MM.1S (cell line): Measurements from ENCODE around the gene RASL10A.

Experiments
- DNase-seq: peaks from one replicate; pipeline ENCODE4 v3.0.0-alpha.2; 2015
- H2AFZ ChIP-seq: fragments of 300-600 bp; sonication (generic); 2 replicates; pipeline ENCODE4 v1.6.0; 2016; ENCODE audit warnings: antibody characterized with exemption, low read length
- H3F3A ChIP-seq: fragments of 300-600 bp; sonication (generic); 2 replicates; pipeline ENCODE4 v1.6.1; 2016; ENCODE audit warnings: mild to moderate bottlenecking, antibody characterized with exemption, low read length, moderate library complexity, mixed read lengths; ENCODE audit not compliant: insufficient read depth
- H3K27ac ChIP-seq: fragments of 300-600 bp; sonication (generic); 2 replicates; pipeline ENCODE4 v1.5.1; 2016; ENCODE audit warnings: mild to moderate bottlenecking, low read length
- H3K27me3 ChIP-seq: fragments of 300-600 bp; sonication (generic); replicated peaks from 2 replicates; pipeline ENCODE4 v1.6.0; 2016; ENCODE audit warnings: low read length; ENCODE audit not compliant: insufficient read depth
- H3K36me3 ChIP-seq: fragments of 300-600 bp; sonication (generic); replicated peaks from 2 replicates; pipeline ENCODE4 v1.6.1; 2016; ENCODE audit warnings: mild to moderate bottlenecking, low read length, mixed read lengths; ENCODE audit not compliant: insufficient read depth
- H3K4me1 ChIP-seq: fragments of 300-600 bp; sonication (generic); 2 replicates; pipeline ENCODE4 v1.6.1; 2016; ENCODE audit warnings: low read length, mixed read lengths
- H3K4me2 ChIP-seq: fragments of 300-600 bp; sonication (generic); 2 replicates; pipeline ENCODE4 v1.6.0; 2016; ENCODE audit warnings: low read depth, low read length
- H3K4me3 ChIP-seq: fragments of 300-600 bp; sonication (generic); 2 replicates; pipeline ENCODE4 v1.5.1; 2016; ENCODE audit warnings: low read length, mixed read lengths
- H3K79me2 ChIP-seq: fragments of 300-600 bp; sonication (generic); 2 replicates; pipeline ENCODE4 v1.6.1; 2016; ENCODE audit warnings: mixed run types, low read length, mixed read lengths
- H3K9ac ChIP-seq: fragments of 300-600 bp; sonication (generic); 2 replicates; pipeline ENCODE4 v1.6.1; 2016; ENCODE audit warnings: low read length, mixed read lengths
- H3K9me2 ChIP-seq: fragments of 300-600 bp; sonication (generic); replicated peaks from 2 replicates; pipeline ENCODE4 v1.6.1; 2016; ENCODE audit warnings: mild to moderate bottlenecking, low read length, mixed read lengths; ENCODE audit not compliant: insufficient read depth
- H3K9me3 ChIP-seq: fragments of 300-600 bp; sonication (generic); replicated peaks from 2 replicates; pipeline ENCODE4 v1.6.1; 2016; ENCODE audit warnings: mild to moderate bottlenecking, low read length, mixed read lengths; ENCODE audit not compliant: insufficient read depth
- H4K20me1 ChIP-seq: fragments of 300-600 bp; sonication (generic); 2 replicates; pipeline ENCODE4 v1.6.1; 2016; ENCODE audit warnings: mild to moderate bottlenecking, low read length, moderate library complexity, mixed read lengths; ENCODE audit not compliant: insufficient read depth
- CTCF ChIP-seq: fragments of 300-600 bp; sonication (generic); IDR thresholded peaks from 2 replicates; pipeline ENCODE4 v1.5.1; 2016; ENCODE audit warnings: antibody characterized with exemption, low read length, mixed read lengths
- EZH2 ChIP-seq: fragments of 300-600 bp; sonication (generic); optimal IDR thresholded peaks from 2 replicates; pipeline ENCODE3; 2017; ENCODE audit warnings: low read depth, mild to moderate bottlenecking, antibody characterized with exemption, low read length, mixed read lengths
- EZH2phosphoT487 ChIP-seq: fragments of 300-600 bp; sonication (generic); IDR thresholded peaks from 2 replicates; pipeline ENCODE4 v1.6.1; 2018; ENCODE audit warnings: antibody characterized with exemption, low read length

RASL10A gene

DNA sequence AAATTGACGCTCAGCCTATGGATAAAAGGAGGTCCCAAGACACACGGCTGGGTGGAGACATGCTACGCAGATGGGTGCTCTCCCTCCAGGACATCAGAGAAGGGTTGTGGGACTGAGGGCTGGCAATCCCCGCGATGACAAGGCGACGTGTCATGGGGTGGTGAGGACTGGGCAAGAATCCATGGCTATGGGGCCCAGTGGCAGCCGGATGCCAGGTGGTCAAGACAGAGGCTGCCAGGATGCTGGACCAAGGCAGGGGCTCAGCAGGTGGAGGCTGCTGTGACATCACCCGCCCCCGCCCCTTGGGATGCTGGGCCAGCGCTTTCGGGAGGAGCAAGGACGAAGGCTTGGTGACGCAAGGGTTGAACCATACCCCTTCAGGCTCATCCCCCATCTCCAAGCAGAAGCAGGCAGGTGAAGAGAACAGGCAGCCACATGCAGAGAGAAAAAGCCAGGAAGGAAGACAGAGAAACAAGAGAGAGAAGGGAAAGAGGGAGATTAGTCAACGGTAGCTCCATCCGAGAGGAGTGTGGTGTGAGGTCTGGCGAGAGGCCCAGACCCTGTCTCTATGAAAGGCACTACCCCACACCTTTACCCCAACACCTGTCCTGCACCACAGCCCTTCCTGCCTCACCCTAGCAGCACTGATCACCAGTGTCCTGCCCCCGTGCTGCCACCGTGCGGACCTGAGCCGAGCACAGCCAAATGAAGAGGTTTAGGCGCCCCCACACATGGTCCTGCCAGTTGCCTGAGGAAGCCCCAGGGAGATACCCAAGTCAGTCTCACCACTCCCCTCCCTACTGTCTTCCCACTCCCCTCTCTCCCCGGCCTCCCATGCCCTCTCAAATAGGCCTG, 24.1 kb upstream of the RASL10A start:
- H3K9ac ChIP-seq: no peak overlapping the region
- H3K4me1 ChIP-seq: no peaks in the 10 kb centered on the region
- H3K36me3 ChIP-seq: no peaks in the 10 kb centered on the region

DNA sequence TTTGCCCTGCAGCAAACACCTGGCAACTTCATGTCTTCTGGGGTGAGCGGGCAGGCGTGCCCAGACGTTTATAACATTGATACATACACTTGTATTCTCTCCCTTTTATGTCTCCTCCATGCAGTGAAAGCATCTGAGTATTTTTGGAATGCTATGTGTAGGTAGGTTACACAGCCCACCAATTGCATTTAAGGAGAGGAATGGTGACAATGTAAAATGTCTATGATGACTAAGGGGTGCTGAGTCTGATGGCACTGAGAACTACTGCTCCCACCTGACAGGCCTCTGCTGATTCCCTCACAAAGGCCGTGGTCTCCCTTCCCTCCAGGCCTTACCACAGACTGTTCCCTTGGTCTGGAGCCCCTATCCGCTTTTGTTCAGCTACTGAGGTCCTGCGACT, 22.9 kb upstream of the RASL10A start:
- no peak overlapping the region for H3K27ac ChIP-seq
- H3K4me2 ChIP-seq: no peak overlapping the region
- H3K4me3 ChIP-seq: no peak overlapping the region
- H3F3A ChIP-seq: no peaks in the 10 kb centered on the region
- H3K36me3 ChIP-seq: no peaks in the 10 kb centered on the region
- H3K4me1 ChIP-seq: no peaks in the 10 kb centered on the region
- H3K9ac ChIP-seq: no peak overlapping the region
- TF ChIP-seq CTCF: no peak
- no peak for TF ChIP-seq EZH2
- TF ChIP-seq EZH2phosphoT487: no peak
- DNase-seq: no peak
- no peaks in the 10 kb centered on the region for H4K20me1 ChIP-seq
- no peaks in the 10 kb centered on the region for H3K27me3 ChIP-seq
- H3K9me3 ChIP-seq: no peaks in the 10 kb centered on the region
- no peaks in the 10 kb centered on the region for H3K79me2 ChIP-seq
- no peak overlapping the region for H2AFZ ChIP-seq
- H3K9me2 ChIP-seq: no peaks in the 10 kb centered on the region

More for the DNA sequence above, 24.1 kb upstream of the RASL10A start:
- Histone ChIP-seq H3K27me3 (no peaks in the 10 kb centered on the region), H3K9me2 (no peaks in the 10 kb centered on the region), H3K79me2 (no peaks in the 10 kb centered on the region), H3F3A (no peaks in the 10 kb centered on the region), H4K20me1 (no peaks in the 10 kb centered on the region), H2AFZ (no peak overlapping the region), H3K4me3 (no peak overlapping the region), H3K9me3 (no peaks in the 10 kb centered on the region), H3K27ac (no peak overlapping the region), H3K4me2 (no peak overlapping the region)
- DNase-seq: no peak
- no peak for TF ChIP-seq EZH2phosphoT487
- no peak for TF ChIP-seq EZH2
- TF ChIP-seq CTCF: no peak

GRCh38 chr22:29337631-29338284, 22.3 kb upstream of the RASL10A start:
- H3K36me3 ChIP-seq: no peaks in the 10 kb centered on the region

More at GRCh38 chr22:29337631-29338284, 22.3 kb upstream of the RASL10A start:
- TF ChIP-seq CTCF (no peak), EZH2 (no peak), EZH2phosphoT487 (no peak)
- H3F3A ChIP-seq: no peaks in the 10 kb centered on the region
- no peaks in the 10 kb centered on the region for H3K4me1 ChIP-seq
- H3K4me3 ChIP-seq: no peak overlapping the region
- H3K4me2 ChIP-seq: no peak overlapping the region
- DNase-seq: no peak
- H3K9ac ChIP-seq: no peak overlapping the region
- H4K20me1 ChIP-seq: no peaks in the 10 kb centered on the region
- H3K9me2 ChIP-seq: no peaks in the 10 kb centered on the region
- H3K9me3 ChIP-seq: no peaks in the 10 kb centered on the region
- no peaks in the 10 kb centered on the region for H3K79me2 ChIP-seq
- no peak overlapping the region for H2AFZ ChIP-seq
- no peaks in the 10 kb centered on the region for H3K27me3 ChIP-seq
- no peak overlapping the region for H3K27ac ChIP-seq
